T-helper 2 cell treated with Interferon-gamma antibody and Interleukin-4, amounts not matched to agents 5 μg/mL and 100 μg/mL, for 36 hours (primary cell): ENCODE measurements around the gene TNS2.

ENCODE experiments used
- DNase-seq: peaks from one replicate; pipeline ENCODE4 v3.0.0; 2021; ENCODE audit warnings: low spot score
- H3K27ac Mint-ChIP-seq: one replicate; pipeline ENCODE4 v1.8.0; 2021; ENCODE audit warnings: mild to moderate bottlenecking, mixed read lengths
- H3K27me3 Mint-ChIP-seq: one replicate; pipeline ENCODE4 v1.8.0; 2021; ENCODE audit warnings: low read depth, mixed read lengths
- H3K36me3 Mint-ChIP-seq: one replicate; pipeline ENCODE4 v1.8.0; 2021; ENCODE audit warnings: low read depth, mixed read lengths
- H3K4me1 Mint-ChIP-seq: one replicate; pipeline ENCODE4 v1.8.0; 2021; ENCODE audit warnings: low read depth, mixed read lengths
- H3K4me3 Mint-ChIP-seq: one replicate; pipeline ENCODE4 v1.8.0; 2022; ENCODE audit warnings: mild to moderate bottlenecking, moderate library complexity, mixed read lengths
- H3K9me3 Mint-ChIP-seq: one replicate; pipeline ENCODE4 v1.8.0; 2021; ENCODE audit warnings: mixed read lengths

The TNS2 gene

DNA sequence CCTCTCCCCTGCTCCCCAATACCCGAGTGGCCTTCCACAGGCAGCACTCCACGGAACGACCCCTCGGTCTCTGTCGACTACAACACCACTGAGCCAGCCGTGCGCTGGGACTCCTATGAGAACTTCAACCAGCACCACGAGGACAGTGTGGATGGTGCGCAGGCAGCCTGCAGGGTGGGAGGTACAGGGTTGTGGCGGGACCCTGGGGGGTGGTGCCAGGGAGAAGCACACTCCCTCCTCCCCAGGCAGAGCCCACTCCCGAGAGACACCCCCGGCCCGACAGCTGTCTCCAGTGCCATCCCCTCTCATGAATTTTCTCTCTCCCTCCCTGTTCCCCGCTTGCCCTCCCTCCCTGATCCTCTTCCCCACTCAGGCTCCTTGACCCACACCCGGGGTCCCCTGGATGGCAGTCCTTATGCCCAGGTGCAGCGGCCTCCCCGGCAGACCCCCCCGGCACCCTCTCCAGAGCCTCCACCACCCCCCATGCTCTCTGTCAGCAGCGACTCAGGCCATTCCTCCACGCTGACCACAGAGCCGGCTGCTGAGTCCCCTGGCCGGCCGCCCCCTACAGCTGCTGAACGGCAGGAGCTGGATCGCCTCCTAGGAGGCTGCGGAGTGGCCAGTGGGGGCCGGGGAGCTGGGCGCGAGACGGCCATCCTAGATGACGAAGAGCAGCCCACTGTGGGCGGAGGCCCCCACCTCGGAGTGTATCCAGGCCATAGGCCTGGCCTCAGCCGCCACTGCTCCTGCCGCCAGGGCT, 9.0 kb downstream of the TNS2 start:
- Mint-ChIP-seq H3K27ac (no peak overlapping the region), H3K9me3 (no peaks in the 10 kb centered on the region), H3K4me1 (peaks cover 6% of the 10 kb centered on the region), H3K36me3 (no peaks in the 10 kb centered on the region), H3K27me3 (no peaks in the 10 kb centered on the region), H3K4me3 (no peak overlapping the region)
- DNase-seq = no peak

DNA sequence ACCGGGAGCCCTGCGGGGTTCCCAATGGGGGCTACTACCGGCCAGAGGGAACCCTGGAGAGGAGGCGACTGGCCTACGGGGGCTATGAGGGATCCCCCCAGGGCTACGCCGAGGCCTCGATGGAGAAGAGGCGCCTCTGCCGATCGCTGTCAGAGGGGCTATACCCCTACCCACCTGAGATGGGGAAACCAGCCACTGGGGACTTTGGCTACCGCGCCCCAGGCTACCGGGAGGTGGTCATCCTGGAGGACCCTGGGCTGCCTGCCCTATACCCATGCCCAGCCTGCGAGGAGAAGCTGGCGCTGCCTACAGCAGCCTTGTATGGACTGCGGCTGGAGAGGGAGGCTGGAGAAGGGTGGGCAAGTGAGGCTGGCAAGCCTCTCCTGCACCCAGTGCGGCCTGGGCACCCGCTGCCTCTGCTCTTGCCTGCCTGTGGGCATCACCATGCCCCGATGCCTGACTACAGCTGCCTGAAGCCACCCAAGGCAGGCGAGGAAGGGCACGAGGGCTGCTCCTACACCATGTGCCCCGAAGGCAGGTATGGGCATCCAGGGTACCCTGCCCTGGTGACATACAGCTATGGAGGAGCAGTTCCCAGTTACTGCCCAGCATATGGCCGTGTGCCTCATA, 9.7 kb downstream of the TNS2 start:
- Mint-ChIP-seq H3K9me3 (no peaks in the 10 kb centered on the region), H3K4me3 (no peak overlapping the region), H3K36me3 (peaks cover 2% of the 10 kb centered on the region), H3K4me1 (peaks cover 2% of the 10 kb centered on the region), H3K27ac (no peak overlapping the region), H3K27me3 (no peaks in the 10 kb centered on the region)
- no peak for DNase-seq

DNA sequence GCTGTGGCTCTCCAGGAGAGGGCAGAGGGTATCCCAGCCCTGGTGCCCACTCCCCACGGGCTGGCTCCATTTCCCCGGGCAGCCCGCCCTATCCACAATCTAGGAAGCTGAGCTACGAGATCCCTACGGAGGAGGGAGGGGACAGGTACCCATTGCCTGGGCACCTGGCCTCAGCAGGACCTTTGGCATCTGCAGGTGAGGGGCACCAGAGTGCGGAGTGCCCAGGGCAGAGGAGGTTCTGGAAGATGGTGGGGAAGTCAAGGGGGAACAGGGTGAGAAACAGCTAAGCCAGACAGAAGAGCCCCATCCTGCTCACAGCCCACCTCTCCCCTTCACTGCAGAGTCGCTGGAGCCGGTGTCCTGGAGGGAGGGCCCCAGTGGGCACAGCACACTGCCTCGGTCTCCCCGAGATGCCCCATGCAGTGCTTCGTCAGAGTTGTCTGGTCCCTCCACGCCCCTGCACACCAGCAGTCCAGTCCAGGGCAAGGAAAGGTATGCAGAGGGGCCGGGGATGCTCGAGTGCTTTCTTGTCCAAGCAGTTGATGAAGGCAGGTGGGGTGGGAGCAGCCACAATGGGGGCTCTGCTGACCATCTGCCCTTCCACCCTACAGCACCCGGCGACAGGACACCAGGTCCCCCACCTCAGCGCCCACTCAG, 10.3 kb downstream of the TNS2 start:
- H3K4me1 Mint-ChIP-seq = no peaks in the 10 kb centered on the region
- peaks cover 9% of the 10 kb centered on the region for H3K36me3 Mint-ChIP-seq
- H3K4me3 Mint-ChIP-seq = no peak overlapping the region
- no peaks in the 10 kb centered on the region for H3K27me3 Mint-ChIP-seq
- no peak for DNase-seq
- no peak overlapping the region for H3K27ac Mint-ChIP-seq
- H3K9me3 Mint-ChIP-seq = no peaks in the 10 kb centered on the region

DNA sequence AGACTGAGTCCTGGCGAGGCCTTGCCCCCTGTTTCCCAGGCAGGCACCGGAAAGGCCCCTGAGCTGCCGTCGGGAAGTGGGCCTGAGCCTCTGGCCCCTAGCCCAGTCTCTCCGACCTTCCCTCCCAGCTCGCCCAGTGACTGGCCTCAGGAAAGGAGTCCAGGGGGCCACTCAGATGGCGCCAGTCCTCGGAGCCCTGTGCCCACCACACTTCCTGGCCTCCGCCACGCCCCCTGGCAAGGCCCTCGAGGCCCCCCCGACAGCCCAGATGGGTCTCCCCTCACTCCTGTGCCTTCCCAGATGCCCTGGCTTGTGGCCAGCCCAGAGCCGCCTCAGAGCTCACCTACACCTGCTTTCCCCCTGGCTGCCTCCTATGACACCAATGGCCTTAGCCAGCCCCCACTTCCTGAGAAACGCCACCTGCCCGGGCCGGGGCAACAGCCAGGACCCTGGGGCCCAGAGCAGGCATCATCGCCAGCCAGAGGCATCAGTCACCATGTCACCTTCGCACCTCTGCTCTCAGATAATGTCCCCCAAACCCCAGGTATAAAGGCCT, 10.9 kb downstream of the TNS2 start:
- H3K36me3 Mint-ChIP-seq = peaks cover 10% of the 10 kb centered on the region
- H3K27me3 Mint-ChIP-seq = no peaks in the 10 kb centered on the region
- no peak for DNase-seq
- H3K4me3 Mint-ChIP-seq = no peak overlapping the region
- H3K27ac Mint-ChIP-seq = no peak overlapping the region
- no peaks in the 10 kb centered on the region for H3K4me1 Mint-ChIP-seq
- H3K9me3 Mint-ChIP-seq = no peaks in the 10 kb centered on the region

DNA sequence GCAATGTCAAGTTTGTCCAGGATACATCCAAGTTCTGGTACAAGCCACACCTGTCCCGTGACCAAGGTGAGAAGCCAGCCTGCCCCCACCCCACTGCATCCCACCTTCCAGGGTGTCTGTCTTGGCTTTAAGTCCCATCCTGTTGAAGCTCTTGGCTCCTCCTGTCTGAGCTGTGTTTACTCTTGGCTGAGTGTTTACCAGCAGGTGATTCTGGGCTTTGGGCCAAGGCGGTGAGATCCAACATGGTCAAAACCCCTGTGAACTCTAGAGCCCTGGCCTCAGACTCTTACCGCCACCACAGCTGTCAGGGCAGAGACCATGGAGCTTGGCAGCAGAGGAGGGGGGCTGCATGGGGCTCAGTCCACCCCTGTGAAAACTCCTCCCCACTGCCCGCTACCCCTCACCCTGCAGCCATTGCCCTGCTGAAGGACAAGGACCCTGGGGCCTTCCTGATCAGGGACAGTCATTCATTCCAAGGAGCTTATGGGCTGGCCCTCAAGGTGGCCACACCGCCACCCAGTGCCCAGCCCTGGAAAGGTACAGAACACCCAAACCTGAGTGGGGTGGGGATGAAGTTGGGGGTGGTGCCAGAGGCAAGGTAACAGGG, 11.6 kb downstream of the TNS2 start:
- no peaks in the 10 kb centered on the region for H3K27me3 Mint-ChIP-seq
- no peak overlapping the region for H3K4me3 Mint-ChIP-seq
- peaks cover 13% of the 10 kb centered on the region for H3K36me3 Mint-ChIP-seq
- H3K4me1 Mint-ChIP-seq = peaks cover 2% of the 10 kb centered on the region
- H3K9me3 Mint-ChIP-seq = no peaks in the 10 kb centered on the region
- no peak for DNase-seq
- H3K27ac Mint-ChIP-seq = no peak overlapping the region

DNA sequence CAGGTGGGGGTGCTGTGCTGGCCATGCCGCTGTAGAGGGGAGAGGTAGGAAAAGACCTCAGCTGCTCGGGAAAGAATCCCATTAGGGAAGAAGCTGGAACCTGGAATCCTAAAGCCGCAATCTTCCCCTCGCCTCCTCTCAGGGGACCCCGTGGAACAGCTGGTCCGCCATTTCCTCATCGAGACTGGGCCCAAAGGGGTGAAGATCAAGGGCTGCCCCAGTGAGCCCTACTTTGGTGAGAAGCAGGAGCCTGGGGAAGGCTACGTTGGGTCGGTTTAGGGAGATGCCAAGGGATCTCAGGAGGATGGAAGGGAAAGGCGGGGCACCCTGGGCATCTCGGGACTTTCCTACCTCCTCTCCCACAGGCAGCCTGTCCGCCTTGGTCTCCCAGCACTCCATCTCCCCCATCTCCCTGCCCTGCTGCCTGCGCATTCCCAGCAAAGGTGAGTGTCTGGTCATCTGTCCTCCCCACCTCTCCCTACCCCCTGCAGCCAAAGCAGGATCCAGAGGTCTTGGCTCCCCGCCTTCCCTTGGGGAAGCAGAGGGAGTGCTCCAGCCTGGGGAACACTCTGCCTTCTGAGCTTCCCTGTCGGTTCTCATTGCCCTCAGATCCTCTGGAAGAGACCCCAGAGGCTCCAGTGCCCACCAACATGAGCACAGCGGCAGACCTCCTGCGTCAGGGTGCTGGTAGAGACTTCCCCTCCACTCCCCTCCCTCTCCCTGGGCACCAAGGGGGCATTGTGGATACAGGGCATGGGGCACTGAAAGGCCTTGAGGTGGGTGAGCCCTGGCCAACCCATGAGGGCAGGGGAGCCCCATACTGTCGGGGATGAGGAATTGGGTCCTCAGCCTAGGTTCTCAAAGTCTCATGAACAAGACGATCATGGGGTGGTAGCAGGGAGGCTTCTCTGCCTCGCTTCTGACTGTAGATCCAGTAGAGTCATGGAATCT, 12.4 kb downstream of the TNS2 start:
- Mint-ChIP-seq H3K4me1 (peaks cover 2% of the 10 kb centered on the region), H3K4me3 (no peak overlapping the region), H3K27ac (no peak overlapping the region), H3K9me3 (no peaks in the 10 kb centered on the region), H3K27me3 (no peaks in the 10 kb centered on the region), H3K36me3 (peaks cover 16% of the 10 kb centered on the region)
- no peak for DNase-seq

DNA sequence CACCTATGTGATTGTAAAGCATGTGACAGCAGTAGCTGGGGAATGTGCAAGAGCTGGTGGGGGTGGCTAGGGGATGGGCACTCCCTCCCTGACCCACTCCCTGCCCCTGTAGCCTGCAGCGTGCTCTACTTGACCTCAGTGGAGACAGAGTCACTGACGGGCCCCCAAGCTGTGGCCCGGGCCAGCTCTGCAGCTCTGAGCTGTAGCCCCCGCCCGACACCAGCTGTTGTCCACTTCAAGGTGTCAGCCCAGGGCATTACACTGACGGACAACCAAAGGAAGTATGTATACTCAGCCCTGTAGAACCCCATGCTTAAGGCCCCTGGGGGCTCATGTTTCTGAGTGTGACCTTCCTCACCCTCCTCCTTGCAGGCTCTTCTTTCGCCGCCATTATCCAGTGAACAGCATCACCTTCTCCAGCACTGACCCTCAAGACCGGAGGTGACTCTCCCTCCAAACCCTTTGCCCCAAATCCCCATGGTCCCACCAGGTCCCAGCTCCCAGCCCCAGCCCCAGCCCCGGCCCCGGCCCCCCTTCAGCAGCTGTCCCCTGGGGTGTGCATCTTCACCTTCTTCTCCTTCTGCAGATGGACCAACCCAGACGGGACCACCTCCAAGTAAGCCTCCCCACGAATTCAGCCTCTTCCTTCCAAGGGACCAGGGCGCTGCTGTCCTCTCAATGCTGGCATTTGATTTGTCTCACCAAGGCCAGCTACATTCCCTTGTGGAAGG, 13.3 kb downstream of the TNS2 start:
- Mint-ChIP-seq H3K4me1 (peaks cover 2% of the 10 kb centered on the region), H3K36me3 (peaks cover 16% of the 10 kb centered on the region), H3K27ac (no peak overlapping the region), H3K27me3 (no peaks in the 10 kb centered on the region), H3K9me3 (no peaks in the 10 kb centered on the region), H3K4me3 (no peak overlapping the region)
- DNase-seq = no peak

DNA sequence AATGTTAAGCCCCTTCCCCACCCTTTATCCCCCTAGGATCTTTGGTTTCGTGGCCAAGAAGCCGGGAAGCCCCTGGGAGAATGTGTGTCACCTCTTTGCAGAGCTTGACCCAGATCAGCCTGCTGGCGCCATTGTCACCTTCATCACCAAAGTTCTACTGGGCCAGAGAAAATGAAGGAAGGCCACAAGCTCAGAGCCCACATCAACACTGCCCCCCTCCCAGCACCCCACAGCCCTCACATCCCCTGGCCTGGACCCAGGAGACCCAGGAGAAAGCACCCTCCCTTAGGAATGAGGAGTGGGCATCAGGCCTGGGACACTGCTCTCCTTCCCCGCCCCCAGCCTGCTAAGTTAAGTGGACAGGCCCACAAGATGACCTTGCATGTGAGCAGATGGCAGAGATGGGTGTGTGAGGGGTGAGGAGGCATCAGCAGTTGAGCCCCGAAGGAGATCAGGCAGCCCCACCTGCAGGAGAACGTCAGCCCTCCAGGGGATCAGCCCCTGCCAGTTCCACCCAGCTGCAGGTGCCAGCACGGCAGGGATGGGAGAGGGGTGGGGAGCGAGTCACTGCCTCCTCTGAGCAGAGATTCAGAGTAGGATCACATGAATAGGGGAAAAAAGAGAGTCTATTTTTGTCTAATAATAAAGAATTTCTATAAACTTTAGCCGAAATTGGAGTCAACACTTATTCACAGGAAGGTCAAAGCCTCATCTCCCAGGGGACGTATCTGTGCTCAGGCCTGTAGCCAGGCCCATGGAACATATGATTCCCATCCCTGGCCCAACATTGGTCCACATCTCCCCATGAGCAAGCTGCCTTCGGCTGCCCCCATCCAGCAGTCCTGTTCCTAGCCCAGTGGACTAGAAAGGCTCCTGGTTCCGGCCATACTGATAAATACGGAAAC, 14.1 kb downstream of the TNS2 start:
- Mint-ChIP-seq H3K36me3 (peaks cover 16% of the 10 kb centered on the region), H3K4me3 (no peak overlapping the region), H3K27me3 (no peaks in the 10 kb centered on the region), H3K4me1 (peaks cover 2% of the 10 kb centered on the region), H3K27ac (no peak overlapping the region), H3K9me3 (no peaks in the 10 kb centered on the region)
- no peak for DNase-seq

DNA sequence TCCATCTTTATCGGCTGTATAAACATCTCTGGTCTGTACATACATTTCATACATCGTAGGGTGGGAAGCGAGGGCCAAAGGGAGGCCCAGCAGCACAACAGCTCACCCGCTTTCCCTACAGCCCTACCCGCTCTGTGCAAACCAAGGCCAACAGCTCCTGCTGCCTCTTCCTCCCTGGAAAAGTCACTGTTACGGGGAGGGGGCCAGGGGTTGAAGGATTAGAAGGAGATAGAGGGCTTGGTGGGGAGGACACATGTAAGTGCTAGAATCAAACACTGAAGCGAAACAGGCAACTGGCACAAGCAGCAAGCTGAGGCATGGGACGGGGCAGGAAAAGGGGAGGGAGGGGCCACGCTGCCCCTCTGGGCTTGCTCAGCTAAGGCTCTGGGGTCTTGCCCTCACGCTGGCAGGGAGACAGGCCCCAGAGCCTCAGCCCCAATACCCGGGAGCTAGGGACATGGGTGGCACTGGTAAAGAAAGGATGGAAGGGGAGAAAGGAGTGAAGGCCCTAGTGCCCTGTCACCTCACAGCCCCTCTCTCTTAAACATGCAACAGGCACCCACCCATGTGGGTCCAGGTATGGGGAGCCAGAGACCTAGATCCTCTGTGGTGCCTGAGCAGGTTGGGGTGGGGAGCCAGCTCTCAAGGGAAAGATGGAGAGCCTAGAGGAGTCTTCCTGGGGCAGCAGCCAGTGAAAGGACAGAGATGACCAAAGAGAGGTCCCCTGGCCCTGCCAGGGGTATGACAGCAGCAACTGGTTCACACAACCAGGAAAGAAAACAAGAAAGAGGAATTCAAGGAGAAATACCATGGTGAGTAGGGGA, 15.0 kb downstream of the TNS2 start:
- Mint-ChIP-seq H3K4me1 (peaks cover 2% of the 10 kb centered on the region), H3K9me3 (no peaks in the 10 kb centered on the region), H3K36me3 (peaks cover 16% of the 10 kb centered on the region), H3K27ac (no peak overlapping the region), H3K4me3 (no peak overlapping the region), H3K27me3 (no peaks in the 10 kb centered on the region)
- no peak for DNase-seq

DNA sequence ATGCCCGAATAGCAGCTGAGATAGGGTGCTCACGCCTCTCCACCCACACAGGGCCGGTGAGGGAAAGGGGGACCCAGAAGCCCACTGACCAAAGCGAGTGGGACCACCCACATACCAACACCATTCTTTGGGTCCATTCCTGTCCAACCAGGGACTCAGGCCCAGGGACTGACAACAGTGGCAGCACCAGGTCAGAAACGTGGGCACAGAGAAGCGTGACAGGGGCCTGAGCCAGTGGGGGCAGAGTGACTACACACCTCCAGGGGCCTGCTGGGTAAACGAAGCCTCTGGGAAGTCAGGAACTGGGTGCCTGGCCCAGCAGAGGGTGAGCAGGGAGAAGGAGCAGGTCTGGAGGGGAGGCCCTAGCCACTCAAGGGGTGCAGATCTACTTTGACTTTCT, 15.6 kb downstream of the TNS2 start:
- Mint-ChIP-seq H3K4me3 (no peak overlapping the region), H3K27me3 (no peaks in the 10 kb centered on the region), H3K36me3 (peaks cover 16% of the 10 kb centered on the region), H3K4me1 (peaks cover 2% of the 10 kb centered on the region), H3K9me3 (no peaks in the 10 kb centered on the region), H3K27ac (no peak overlapping the region)
- no peak for DNase-seq
